Mesenchymal stem cell (in vitro differentiated cells and primary cell): Measurements from ENCODE around the gene MEGF11.

Experiments
- DNase-seq: peaks from one replicate; pipeline ENCODE4 v3.0.0-alpha.2; 2013
- H2AFZ ChIP-seq: one replicate; pipeline ENCODE4 v1.6.1; 2013; ENCODE audit warnings: low read depth, mild to moderate bottlenecking, control low read depth, inconsistent platforms, low read length, moderate library complexity
- H2AK5ac ChIP-seq: 2 replicates; pipeline ENCODE4 v1.6.1; 2013; ENCODE audit warnings: low read length, moderate library complexity, mild to moderate bottlenecking, inconsistent platforms; ENCODE audit not compliant: severe bottlenecking
- H2BK120ac ChIP-seq: one replicate; pipeline ENCODE4 v1.6.1; 2013; ENCODE audit warnings: low read depth, mild to moderate bottlenecking, inconsistent platforms, low read length, moderate library complexity
- H2BK12ac ChIP-seq, 2 experiments: one replicate each; pipeline ENCODE4 v1.6.1; 2013; ENCODE audit warnings: inconsistent platforms in 2 of 2, low read length in 2 of 2, mild to moderate bottlenecking in 2 of 2, moderate library complexity in 2 of 2, control low read depth in 1 of 2
- H2BK15ac ChIP-seq: one replicate; pipeline ENCODE4 v1.6.1; 2013; ENCODE audit warnings: mild to moderate bottlenecking, low read depth, inconsistent platforms; ENCODE audit not compliant: poor library complexity, severe bottlenecking
- H2BK5ac ChIP-seq: 2 replicates; pipeline ENCODE4 v1.6.1; 2013; ENCODE audit warnings: low read depth, mild to moderate bottlenecking, low read length, control low read depth, inconsistent platforms; ENCODE audit not compliant: poor library complexity, severe bottlenecking
- H3K14ac ChIP-seq, 2 experiments: one replicate each; pipeline ENCODE4 v1.6.1; 2013; ENCODE audit warnings: inconsistent platforms in 2 of 2, low read length in 2 of 2, control low read depth in 1 of 2, mild to moderate bottlenecking in 1 of 2, moderate library complexity in 1 of 2
- H3K18ac ChIP-seq, 2 experiments: one replicate each; pipeline ENCODE4 v1.6.1; 2013; ENCODE audit warnings: inconsistent platforms in 2 of 2, low read length in 2 of 2, control low read depth in 1 of 2, low read depth in 1 of 2, mild to moderate bottlenecking in 1 of 2
- H3K23ac ChIP-seq, 2 experiments: one replicate each; pipeline ENCODE4 v1.6.1; 2013; ENCODE audit warnings: inconsistent platforms in 2 of 2, low read length in 2 of 2, mild to moderate bottlenecking in 2 of 2, moderate library complexity in 2 of 2, control low read depth in 1 of 2
- H3K27ac ChIP-seq: 2 replicates; pipeline ENCODE4 v1.5.1; 2013; ENCODE audit warnings: mild to moderate bottlenecking, moderate library complexity, low read length, control low read depth, inconsistent platforms; ENCODE audit not compliant: poor library complexity, severe bottlenecking
- H3K27me3 ChIP-seq, 2 experiments: 2 replicates each; pipeline versions ENCODE4 v1.6.1 to v1.7.0; 2013; ENCODE audit warnings: low read length in 2 of 2, mild to moderate bottlenecking in 2 of 2, moderate library complexity in 2 of 2, control low read depth in 1 of 2, inconsistent platforms in 1 of 2; ENCODE audit not compliant: control insufficient read depth in 1 of 2, insufficient read depth in 1 of 2
- H3K36me3 ChIP-seq, 2 experiments: 2 replicates each; pipeline versions ENCODE4 v1.6.1 to v1.7.0; 2013; ENCODE audit warnings: low read length in 2 of 2, control low read depth in 1 of 2, inconsistent platforms in 1 of 2, low read depth in 1 of 2, mild to moderate bottlenecking in 1 of 2; ENCODE audit not compliant: insufficient read depth in 2 of 2, control insufficient read depth in 1 of 2
- H3K4ac ChIP-seq, 2 experiments: one replicate each; pipeline ENCODE4 v1.6.1; 2013; ENCODE audit warnings: inconsistent platforms in 2 of 2, low read length in 2 of 2, mild to moderate bottlenecking in 2 of 2, moderate library complexity in 2 of 2, control low read depth in 1 of 2, low read depth in 1 of 2
- H3K4me1 ChIP-seq: 2 replicates; pipeline ENCODE4 v1.6.1; 2013; ENCODE audit warnings: low read depth, low read length, control low read depth; ENCODE audit not compliant: control insufficient read depth, insufficient read depth
- H3K4me2 ChIP-seq: 2 replicates; pipeline ENCODE4 v1.6.1; 2013; ENCODE audit warnings: low read length, mild to moderate bottlenecking, inconsistent platforms; ENCODE audit not compliant: poor library complexity, severe bottlenecking
- H3K4me3 ChIP-seq, 2 experiments: 2 replicates each; pipeline versions ENCODE4 v1.5.1 to v1.7.0; 2013; ENCODE audit warnings: low read length in 2 of 2, mild to moderate bottlenecking in 2 of 2, control low read depth in 1 of 2, low read depth in 1 of 2; ENCODE audit not compliant: insufficient read depth in 1 of 2
- H3K79me1 ChIP-seq: replicated peaks from 2 replicates; pipeline ENCODE4 v1.6.1; 2013; ENCODE audit warnings: mild to moderate bottlenecking, control low read depth, low read length, inconsistent platforms; ENCODE audit not compliant: poor library complexity, severe bottlenecking
- H3K9ac ChIP-seq: 2 replicates; pipeline ENCODE4 v1.7.0; 2013; ENCODE audit warnings: mild to moderate bottlenecking, low read length, moderate library complexity
- H3K9me3 ChIP-seq: 2 replicates; pipeline ENCODE4 v1.7.0; 2013; ENCODE audit warnings: mild to moderate bottlenecking, low read length; ENCODE audit not compliant: control insufficient read depth
- H4K8ac ChIP-seq: one replicate; pipeline ENCODE4 v1.6.1; 2013; ENCODE audit warnings: inconsistent platforms, mild to moderate bottlenecking, low read length, moderate library complexity
- H4K91ac ChIP-seq: one replicate; pipeline ENCODE4 v1.6.1; 2013; ENCODE audit warnings: mild to moderate bottlenecking, low read length, inconsistent platforms
- WGBS: methylation state at CpG from one replicate; pipeline ENCODE4 v1.1.7; 2013; ENCODE audit warnings: mixed read lengths; 5-methylcytosine and 5-hydroxymethylcytosine counted together

MEGF11 gene

GRCh38 chr15:66172324-66172980, 81.1 kb downstream of the MEGF11 start:
- Histone ChIP-seq H3K4me2 (no peak overlapping the region), H3K27ac (no peak overlapping the region), H2BK12ac (no peak overlapping the region), H3K4me3 (no peak overlapping the region), H2AK5ac (no peak overlapping the region), H3K9me3 (no peaks in the 10 kb centered on the region), H3K23ac (no peak overlapping the region), H3K27me3 (peaks cover 43 to 92% of the 10 kb centered on the region in 2 experiments), H3K4ac (no peak overlapping the region), H4K8ac (no peak overlapping the region), H3K79me1 (no peaks in the 10 kb centered on the region), H3K9ac (no peak overlapping the region), H3K14ac (no peak overlapping the region), H2AFZ (no peak overlapping the region), H2BK120ac (no peak overlapping the region), H2BK15ac (no peak overlapping the region), H3K18ac (no peak overlapping the region), H2BK5ac (no peak overlapping the region), H4K91ac (no peak overlapping the region), H3K36me3 (no peaks in the 10 kb centered on the region), H3K4me1 (no peaks in the 10 kb centered on the region)
- 72% methylated on average over 11 of the region's 11 CpGs for WGBS
- DNase-seq: no peak

- no peaks in the 10 kb centered on the region for H3K36me3 ChIP-seq
- no peaks in the 10 kb centered on the region for H3K9me3 ChIP-seq
- no peak overlapping the region for H3K23ac ChIP-seq
- 96% methylated on average over 12 of the region's 13 CpGs for WGBS
- no peak overlapping the region for H4K91ac ChIP-seq
- H3K79me1 ChIP-seq: no peaks in the 10 kb centered on the region
- no peak overlapping the region for H3K14ac ChIP-seq
- H3K27me3 ChIP-seq: peaks cover 41 to 89% of the 10 kb centered on the region in 2 experiments
- no peaks in the 10 kb centered on the region for H3K4me1 ChIP-seq
- H4K8ac ChIP-seq: no peak overlapping the region
- no peak overlapping the region for H2BK5ac ChIP-seq
- DNase-seq: no peak
- H2BK15ac ChIP-seq: no peak overlapping the region
- H2BK12ac ChIP-seq: no peak overlapping the region
- no peak overlapping the region for H2BK120ac ChIP-seq
- H3K4me3 ChIP-seq: no peak overlapping the region
- H3K27ac ChIP-seq: no peak overlapping the region
- no peak overlapping the region for H2AFZ ChIP-seq
- no peak overlapping the region for H2AK5ac ChIP-seq
- H3K18ac ChIP-seq: no peak overlapping the region
- no peak overlapping the region for H3K9ac ChIP-seq
- no peak overlapping the region for H3K4ac ChIP-seq
- H3K4me2 ChIP-seq: no peak overlapping the region
These were observed 81.7 kb downstream of the MEGF11 start for GRCh38 chr15:66171841-66172240.

- Histone ChIP-seq H2AK5ac (no peak overlapping the region), H3K18ac (no peak overlapping the region), H3K4ac (no peak overlapping the region), H2AFZ (no peak overlapping the region), H2BK5ac (no peak overlapping the region), H3K36me3 (no peaks in the 10 kb centered on the region), H3K23ac (no peak overlapping the region), H2BK15ac (no peak overlapping the region), H3K27me3 (peaks cover 41 to 89% of the 10 kb centered on the region in 2 experiments), H3K79me1 (no peaks in the 10 kb centered on the region), H3K9ac (no peak overlapping the region), H2BK120ac (no peak overlapping the region), H2BK12ac (no peak overlapping the region), H4K8ac (no peak overlapping the region), H4K91ac (no peak overlapping the region), H3K27ac (no peak overlapping the region), H3K14ac (no peak overlapping the region), H3K9me3 (no peaks in the 10 kb centered on the region), H3K4me1 (no peaks in the 10 kb centered on the region), H3K4me3 (no peak overlapping the region), H3K4me2 (no peak overlapping the region)
- WGBS: 86% methylated on average over 5 of the region's 5 CpGs
- DNase-seq: no peak
These were observed 82.8 kb downstream of the MEGF11 start for GRCh38 chr15:66170716-66171115.

- 75% methylated on average over 4 of the region's 4 CpGs for WGBS
- no peak overlapping the region for H3K27ac ChIP-seq
- H3K9me3 ChIP-seq: no peaks in the 10 kb centered on the region
- no peak overlapping the region for H4K91ac ChIP-seq
- no peak overlapping the region for H4K8ac ChIP-seq
- H2BK5ac ChIP-seq: no peak overlapping the region
- H3K4me3 ChIP-seq: no peak overlapping the region
- H2AFZ ChIP-seq: no peak overlapping the region
- no peak overlapping the region for H3K18ac ChIP-seq
- H3K27me3 ChIP-seq: peaks cover 48 to 89% of the 10 kb centered on the region in 2 experiments
- DNase-seq: no peak
- H3K36me3 ChIP-seq: no peaks in the 10 kb centered on the region
- H3K4me1 ChIP-seq: no peaks in the 10 kb centered on the region
- H3K14ac ChIP-seq: no peak overlapping the region
- no peak overlapping the region for H2BK15ac ChIP-seq
- no peaks in the 10 kb centered on the region for H3K79me1 ChIP-seq
- no peak overlapping the region for H2BK12ac ChIP-seq
- H2AK5ac ChIP-seq: no peak overlapping the region
- no peak overlapping the region for H3K9ac ChIP-seq
- H3K4ac ChIP-seq: no peak overlapping the region
- no peak overlapping the region for H2BK120ac ChIP-seq
- H3K4me2 ChIP-seq: no peak overlapping the region
- H3K23ac ChIP-seq: no peak overlapping the region
These were observed 83.5 kb downstream of the MEGF11 start for GRCh38 chr15:66170042-66170441.
